Measurements from ENCODE around the gene KCNJ12.
A peak's percentile ranks its signal among the peaks of the same experiment; 100 is the strongest.

KCNJ12 gene

GRCh38 chr17:21361020-21361809, 14.9 kb upstream of the KCNJ12 start:
- Histone ChIP-seq H3K27ac (no peak overlapping the region), H3K4me3 (no peak overlapping the region)

- H3K4me3 ChIP-seq = no peak overlapping the region
- H3K27ac ChIP-seq = no peak overlapping the region
Observed at GRCh38 chr17:21362331-21362931, 13.7 kb upstream of the KCNJ12 start.

GRCh38 chr17:21363776-21364642, 12.1 kb upstream of the KCNJ12 start:
- Histone ChIP-seq H3K4me3 (no peak overlapping the region), H3K27ac (no peak overlapping the region)

GRCh38 chr17:21365016-21365415, 11.1 kb upstream of the KCNJ12 start:
- H3K27ac ChIP-seq = no peak overlapping the region
- H3K4me3 ChIP-seq = no peak overlapping the region

- H3K27ac ChIP-seq = no peak overlapping the region
- no peak overlapping the region for H3K4me3 ChIP-seq
Observed at GRCh38 chr17:21368545-21369246, 7.5 kb upstream of the KCNJ12 start.

- Histone ChIP-seq H3K27ac (no peak overlapping the region), H3K4me3 (no peak overlapping the region)
Observed at GRCh38 chr17:21369395-21369794, 6.8 kb upstream of the KCNJ12 start.

- Histone ChIP-seq H3K27ac (no peak overlapping the region), H3K4me3 (no peak overlapping the region)
Observed at GRCh38 chr17:21370430-21370829, 5.7 kb upstream of the KCNJ12 start.

- Histone ChIP-seq H3K27ac (no peak overlapping the region), H3K4me3 (no peak overlapping the region)
Observed at GRCh38 chr17:21371511-21372081, 4.6 kb upstream of the KCNJ12 start.

- no peak overlapping the region for H3K27ac ChIP-seq
Observed at GRCh38 chr17:21372256-21372954, 3.8 kb upstream of the KCNJ12 start.

GRCh38 chr17:21373036-21373435, 3.1 kb upstream of the KCNJ12 start:
- Histone ChIP-seq H3K27ac (no peak overlapping the region), H3K4me3 (no peak overlapping the region)

More at GRCh38 chr17:21372256-21372954, 3.8 kb upstream of the KCNJ12 start:
- no peak overlapping the region for H3K4me3 ChIP-seq

- Histone ChIP-seq H3K27ac (no peak overlapping the region), H3K4me3 (no peak overlapping the region)
Observed at GRCh38 chr17:21373696-21374440, 2.3 kb upstream of the KCNJ12 start.

- Histone ChIP-seq H3K27ac (no peak overlapping the region), H3K4me3 (no peak overlapping the region)
Observed at GRCh38 chr17:21374441-21375161, 1.6 kb upstream of the KCNJ12 start.

- Histone ChIP-seq H3K27ac (no peak overlapping the region), H3K4me3 (no peak overlapping the region)
Observed at GRCh38 chr17:21375162-21375560, 996 bp upstream of the KCNJ12 start.

GRCh38 chr17:21375757-21376080, 438 bp upstream of the KCNJ12 start:
- Histone ChIP-seq H3K27ac (no peak overlapping the region), H3K4me3 (peak overlapping the region in 3 of 7 experiments; percentile 25 to 50 (median 31))

GRCh38 chr17:21376759-21377690, 868 bp downstream of the KCNJ12 start:
- H3K4me3 ChIP-seq = peak overlapping the region; percentile 21 to 51 (median 31)
- H3K27ac ChIP-seq = peak overlapping the region in 7 of 21 experiments; percentile 0 to 58 (median 29)

- Histone ChIP-seq H3K27ac (peak overlapping the region in 3 of 21 experiments; percentile 28 to 58 (median 51)), H3K4me3 (peak overlapping the region; percentile 21 to 51 (median 31))
Observed at GRCh38 chr17:21377705-21378396, 1.7 kb downstream of the KCNJ12 start.

Measured in skin epidermis (tissue), 12 donors.